ENCODE results near the gene PRKCB.
"Not testable (repeated sequence)": the region's sequence is repeated elsewhere in the genome, so short reads cannot be mapped to it uniquely, and the experiment has no call there.

PRKCB gene

GRCh38 chr16:24188751-24189318, 353.1 kb downstream of the PRKCB start:
- DNase-seq, result no peak

DNA sequence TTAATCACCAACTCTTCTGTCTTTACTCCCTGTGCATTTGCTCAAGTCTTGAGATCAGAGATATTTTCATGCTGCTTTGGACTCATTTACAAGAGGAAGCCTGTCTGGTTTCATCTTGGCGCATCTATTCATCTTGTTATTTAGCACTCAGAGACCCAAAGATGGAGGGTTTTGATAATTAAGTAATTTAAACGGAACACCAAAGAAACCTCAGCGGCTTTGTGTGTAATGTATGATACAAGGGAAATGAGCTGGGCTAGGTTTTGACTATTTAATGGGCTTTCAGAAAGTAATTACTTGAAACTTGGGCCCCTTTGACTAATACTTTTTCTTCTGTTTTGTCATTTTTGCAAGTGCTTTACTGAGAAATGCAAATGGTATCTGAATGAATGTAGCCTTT, 354.2 kb downstream of the PRKCB start:
- no peak for DNase-seq

- no peak for DNase-seq
Observed at GRCh38 chr16:24191876-24192402, 356.2 kb downstream of the PRKCB start.

DNA sequence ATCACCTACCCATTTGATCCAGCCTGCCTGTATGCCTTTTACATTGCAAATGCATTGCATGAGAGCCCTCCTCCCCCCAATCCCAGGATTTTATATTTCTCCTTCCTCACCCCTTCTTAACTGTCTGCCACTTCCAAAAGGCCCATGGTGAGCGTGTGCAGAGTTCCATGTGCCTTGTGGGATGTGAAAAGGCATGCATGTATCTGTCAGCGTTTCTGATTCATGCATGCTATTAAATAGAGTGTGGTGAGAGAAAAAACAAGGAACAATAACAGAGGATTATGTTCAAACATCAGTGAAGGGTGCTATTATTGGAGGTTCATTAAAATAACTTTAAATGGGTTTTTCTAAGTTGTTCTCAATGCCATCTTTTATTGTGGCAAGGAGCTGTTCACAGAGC, 359.4 kb downstream of the PRKCB start:
- DNase-seq, result no peak

GRCh38 chr16:24198807-24199533, 363.2 kb downstream of the PRKCB start:
- DNase-seq, result no peak

DNA sequence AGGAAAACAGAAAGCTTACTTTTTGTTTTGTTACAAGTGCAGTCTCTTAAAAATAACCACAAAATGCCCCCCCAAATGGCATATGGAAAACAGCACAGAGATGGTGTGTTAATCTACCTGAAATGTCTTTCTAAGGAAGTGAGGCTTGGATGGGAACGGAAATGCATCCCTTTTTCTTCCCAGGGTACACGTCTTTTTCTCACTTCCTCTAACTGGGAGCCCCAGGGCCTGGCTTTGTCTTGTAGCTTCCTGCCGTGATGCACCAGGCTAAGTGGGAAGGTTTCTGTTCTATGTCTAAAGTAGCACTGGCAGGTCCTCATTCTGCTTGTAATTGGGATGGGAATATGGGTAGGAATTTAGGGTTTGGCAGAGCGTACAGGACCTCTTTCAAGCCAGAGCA, 367.9 kb downstream of the PRKCB start:
- DNase-seq, result no peak

- no peak for DNase-seq
Observed at GRCh38 chr16:24204150-24204665, 368.4 kb downstream of the PRKCB start.

- DNase-seq, result no peak
Observed at GRCh38 chr16:24206926-24207325, 371.1 kb downstream of the PRKCB start.

- no peak for DNase-seq
Observed at GRCh38 chr16:24208710-24209109, 372.9 kb downstream of the PRKCB start.

DNA sequence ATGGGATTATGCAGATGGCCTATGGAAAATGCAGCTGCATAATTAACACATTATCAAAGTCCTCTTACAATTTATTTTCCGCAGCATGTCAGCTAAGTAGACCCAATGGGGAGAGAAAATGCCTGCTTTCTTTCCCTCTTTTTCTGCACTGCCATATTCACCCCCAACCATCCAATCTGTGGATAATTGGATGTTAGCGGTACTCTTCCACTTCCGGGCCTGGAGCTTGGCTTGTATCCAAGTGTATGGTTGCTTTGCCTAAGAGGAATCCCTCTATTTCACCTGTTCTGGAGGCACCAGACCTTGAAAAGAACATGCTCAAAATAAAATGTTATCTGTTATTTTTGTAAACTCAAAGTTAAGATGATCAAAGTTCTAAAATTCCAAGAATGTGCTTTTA, 379.2 kb downstream of the PRKCB start:
- DNase-seq, result no peak

- DNase-seq, result no peak
Observed at GRCh38 chr16:24216961-24217360, 381.2 kb downstream of the PRKCB start.

DNA sequence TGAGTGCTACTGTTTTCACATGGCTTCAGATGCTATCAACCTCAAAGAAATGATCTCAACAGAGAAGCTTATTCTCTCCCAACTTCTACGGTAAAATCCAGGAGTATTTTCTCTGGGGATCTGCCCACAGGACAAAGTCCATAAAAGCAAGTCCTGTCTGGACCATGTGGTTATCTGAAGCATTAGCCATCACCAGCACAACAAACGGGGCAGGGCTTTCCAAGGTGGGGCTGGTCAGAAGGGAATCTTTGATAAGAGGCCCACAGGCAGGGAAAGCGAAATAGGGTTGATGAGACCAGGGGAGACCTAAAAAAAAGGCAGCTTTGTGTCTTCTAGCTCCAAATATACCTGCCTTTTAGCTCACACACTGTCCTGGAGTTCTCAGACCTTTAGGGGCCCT, 381.7 kb downstream of the PRKCB start:
- DNase-seq, result no peak

DNA sequence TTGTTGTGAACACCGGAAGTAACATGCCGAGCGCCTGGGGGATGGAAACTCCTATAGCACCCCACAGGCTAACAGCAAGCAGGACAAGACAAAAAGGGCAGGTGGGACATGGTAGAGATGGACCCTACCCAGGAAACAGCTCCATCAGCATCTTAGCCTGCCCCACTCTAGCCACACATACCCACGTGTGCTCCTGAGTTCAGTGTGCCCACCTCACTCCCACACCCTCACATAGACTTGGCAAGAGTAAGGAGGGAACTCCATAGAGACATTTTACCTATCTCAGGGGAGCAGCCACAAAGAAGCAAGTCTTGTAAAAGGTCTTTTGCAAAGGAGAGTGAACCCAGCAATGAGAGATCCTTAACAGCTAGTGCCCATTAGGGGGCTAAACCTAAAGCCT, 382.5 kb downstream of the PRKCB start:
- DNase-seq, result no peak

GRCh38 chr16:24221219-24221618, 385.4 kb downstream of the PRKCB start:
- no peak for DNase-seq

- no peak for DNase-seq
Observed at GRCh38 chr16:24228514-24228913, 392.7 kb downstream of the PRKCB start.

- DNase-seq, result no peak
Observed at GRCh38 chr16:24232936-24233335, 397.2 kb downstream of the PRKCB start.

- DNase-seq, result no peak
Observed at GRCh38 chr16:24234737-24235136, 399.0 kb downstream of the PRKCB start.

GRCh38 chr16:24235806-24236205, 400.0 kb downstream of the PRKCB start:
- DNase-seq, result no peak

DNA sequence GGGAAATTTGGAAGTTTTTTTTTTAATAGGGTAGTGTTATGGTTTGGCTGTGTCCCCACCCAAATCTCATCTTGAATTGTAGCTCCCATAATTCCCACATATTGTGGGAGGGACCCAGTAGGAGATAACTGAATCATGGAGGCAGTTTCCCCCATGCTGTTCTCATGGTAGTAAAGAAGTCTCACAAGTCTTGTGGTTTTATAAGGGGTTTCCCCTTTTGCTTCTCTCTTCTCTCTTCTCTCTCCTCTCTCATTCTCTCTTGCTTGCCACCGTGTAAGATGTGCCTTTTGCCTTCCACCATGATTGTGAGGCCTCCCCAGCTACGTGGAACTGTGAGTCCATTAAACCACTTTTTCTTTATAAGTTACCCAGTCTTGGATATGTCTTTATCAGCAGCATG, 403.1 kb downstream of the PRKCB start:
- not testable (repeated sequence) for DNase-seq

DNA sequence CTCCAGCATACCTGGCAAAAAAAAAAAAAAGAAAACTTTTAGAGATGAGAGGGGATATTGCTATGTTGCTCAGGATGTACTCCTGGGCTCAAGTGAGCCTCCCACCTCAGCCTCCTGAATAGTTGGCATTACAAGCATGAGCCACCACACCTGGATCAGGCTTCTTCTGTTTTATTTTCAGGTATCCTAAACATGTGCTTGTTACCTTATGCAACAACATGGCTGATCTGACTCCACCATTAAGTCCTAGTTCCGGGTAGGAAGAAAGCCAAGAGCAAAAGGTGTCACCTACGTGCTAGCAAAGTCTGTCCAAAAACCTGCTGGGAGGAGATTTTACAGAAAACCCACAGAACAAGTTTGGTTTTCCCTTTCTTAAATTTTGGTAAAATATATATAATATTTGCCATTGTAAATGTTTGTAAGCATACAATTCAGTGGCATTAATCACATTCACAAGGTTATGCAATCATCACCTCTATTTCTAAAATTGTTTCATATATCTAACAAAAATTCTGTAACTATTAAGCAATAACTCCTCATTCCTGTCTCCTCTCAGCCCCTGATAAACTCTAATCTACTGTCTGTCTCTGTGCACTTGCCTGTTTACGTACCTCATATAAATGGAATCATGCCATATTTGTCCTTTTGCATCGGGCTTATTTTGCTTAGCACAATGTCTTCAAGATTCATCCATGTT, 411.3 kb downstream of the PRKCB start:
- DNase-seq, result no peak

- DNase-seq, result peak; percentile 55 to 74 (median 70)
Observed at GRCh38 chr16:24253192-24253591, 417.4 kb downstream of the PRKCB start.

GRCh38 chr16:24255456-24256371, 419.9 kb downstream of the PRKCB start, which contains the start of gene CACNG3:
TSS of gene CACNG3 (plus strand) at chr16:24256335. CDS start at chr16:24256755, 420 bp downstream.
- DNase-seq, result peak; percentile 60 to 83 (median 62)
